HepG2 (cell line): ENCODE data around the gene MBOAT7. TPM values are rescaled to one million over a fixed set of nuclear protein-coding genes. Genes with fewer than 3 reads are reported as not detected.

Source experiments
- BCLAF1 ChIP-seq: fragments of 450-650 bp; IDR thresholded peaks from 2 replicates; pipeline ENCODE4 v1.6.1; 2017; ENCODE audit warnings: mild to moderate bottlenecking
- FOXK1 ChIP-seq: sonication (generic); formaldehyde crosslinking; IDR thresholded peaks from 2 replicates; pipeline ENCODE4 v1.4.0; 2020; ENCODE audit warnings: low read depth, missing genetic modification reagents, borderline replicate concordance
- GPBP1L1 ChIP-seq: sonication (generic); formaldehyde crosslinking; IDR thresholded peaks from 2 replicates; pipeline ENCODE4 v1.5.0; 2020; ENCODE audit warnings: mild to moderate bottlenecking, missing genetic modification reagents
- PITX1 ChIP-seq: sonication (generic); formaldehyde crosslinking; IDR thresholded peaks from 2 replicates; pipeline ENCODE4 v1.5.1; 2020; ENCODE audit warnings: mild to moderate bottlenecking, missing genetic modification reagents
- YY1 ChIP-seq: IDR thresholded peaks from 2 replicates; pipeline ENCODE4 v1.6.1; 2011; ENCODE audit warnings: low read length, low read depth, moderate library complexity, mild to moderate bottlenecking; ENCODE audit not compliant: insufficient read depth, insufficient replicate concordance
- ZBTB3 ChIP-seq: sonication (generic); formaldehyde crosslinking; IDR thresholded peaks from 2 replicates; pipeline ENCODE4 v1.4.0; 2020; ENCODE audit warnings: low read depth, mild to moderate bottlenecking, moderate library complexity, missing genetic modification reagents, borderline replicate concordance
- ZNF12 ChIP-seq: sonication (generic); formaldehyde crosslinking; IDR thresholded peaks from 2 replicates; pipeline ENCODE4 v1.5.0; 2020; ENCODE audit warnings: missing genetic modification reagents
- polyA plus RNA-seq, 8 experiments: library from polyadenylated mRNA; depleted of rRNA in 3 of 8; stranded (reverse) in 7 of 8; unstranded in 1 of 8; fragments of >200 nt; fragmentation: Illumina TruSeq in 4 of 8; extraction: Trizol in 4 of 8; gene quantifications; 2 replicates each; pipeline versions ENCODE4 v1.2.1 to v1.2.3, GENCODE V29; 2011 to 2016; ENCODE audit warnings: low read depth in 4 of 8, missing spikeins in 1 of 8, mixed read lengths in 1 of 8; ENCODE audit not compliant: insufficient read depth in 1 of 8
- total RNA-seq, 5 experiments: library from RNA; depleted of rRNA; stranded (reverse); fragments of >200 nt; fragmentation: Illumina TruSeq; extraction: Trizol; gene quantifications; 2 replicates each; pipeline ENCODE4 v1.2.3, GENCODE V29; 2016; ENCODE audit warnings: low read depth in 1 of 5
- TF ChIP-seq, protein P1 (sequence below): sonication (generic); formaldehyde crosslinking; IDR thresholded peaks from 2 replicates; pipeline ENCODE4 v1.4.0; 2020; ENCODE audit warnings: missing genetic modification reagents, mild to moderate bottlenecking, borderline replicate concordance
- TF ChIP-seq, protein P2 (sequence below): IDR thresholded peaks from 2 replicates; pipeline ENCODE4 v1.6.1; 2012; ENCODE audit warnings: low read length, improper control_type of control experiment
- TF ChIP-seq, protein P3 (sequence below): sonication (generic); formaldehyde crosslinking; conservative IDR thresholded peaks from 2 replicates; pipeline ENCODE4 v1.4.0; 2020; ENCODE audit warnings: missing genetic modification reagents
- TF ChIP-seq, protein P4 (sequence below): sonication (generic); formaldehyde crosslinking; IDR thresholded peaks from 2 replicates; pipeline ENCODE4 v1.8.0; 2022; ENCODE audit warnings: low read depth, missing genetic modification reagents

Gene MBOAT7
- total and polyA plus RNA-seq, 2 of the 13 experiments (the other 11 are each of a cell fraction or from before 2014, with no cell fraction given) = 22.2 to 25.5 TPM

- TF ChIP-seq FOXK1 (peak; percentile 68; the same call in 1 of the 2 replicates), ZNF12 (CRISPR knock-in tag) (no peak), GPBP1L1 (CRISPR knock-in tag) (no peak), ZBTB3 (CRISPR knock-in tag) (no peak), YY1 (peak; percentile 79), BCLAF1 (no peak), PITX1 (peak; percentile 35; the same call in 1 of the 2 replicates)
- TF ChIP-seq, protein P1, sequence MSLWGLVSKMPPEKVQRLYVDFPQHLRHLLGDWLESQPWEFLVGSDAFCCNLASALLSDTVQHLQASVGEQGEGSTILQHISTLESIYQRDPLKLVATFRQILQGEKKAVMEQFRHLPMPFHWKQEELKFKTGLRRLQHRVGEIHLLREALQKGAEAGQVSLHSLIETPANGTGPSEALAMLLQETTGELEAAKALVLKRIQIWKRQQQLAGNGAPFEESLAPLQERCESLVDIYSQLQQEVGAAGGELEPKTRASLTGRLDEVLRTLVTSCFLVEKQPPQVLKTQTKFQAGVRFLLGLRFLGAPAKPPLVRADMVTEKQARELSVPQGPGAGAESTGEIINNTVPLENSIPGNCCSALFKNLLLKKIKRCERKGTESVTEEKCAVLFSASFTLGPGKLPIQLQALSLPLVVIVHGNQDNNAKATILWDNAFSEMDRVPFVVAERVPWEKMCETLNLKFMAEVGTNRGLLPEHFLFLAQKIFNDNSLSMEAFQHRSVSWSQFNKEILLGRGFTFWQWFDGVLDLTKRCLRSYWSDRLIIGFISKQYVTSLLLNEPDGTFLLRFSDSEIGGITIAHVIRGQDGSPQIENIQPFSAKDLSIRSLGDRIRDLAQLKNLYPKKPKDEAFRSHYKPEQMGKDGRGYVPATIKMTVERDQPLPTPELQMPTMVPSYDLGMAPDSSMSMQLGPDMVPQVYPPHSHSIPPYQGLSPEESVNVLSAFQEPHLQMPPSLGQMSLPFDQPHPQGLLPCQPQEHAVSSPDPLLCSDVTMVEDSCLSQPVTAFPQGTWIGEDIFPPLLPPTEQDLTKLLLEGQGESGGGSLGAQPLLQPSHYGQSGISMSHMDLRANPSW = no peak; the same call in 1 of the 2 replicates
- TF ChIP-seq, protein P2, sequence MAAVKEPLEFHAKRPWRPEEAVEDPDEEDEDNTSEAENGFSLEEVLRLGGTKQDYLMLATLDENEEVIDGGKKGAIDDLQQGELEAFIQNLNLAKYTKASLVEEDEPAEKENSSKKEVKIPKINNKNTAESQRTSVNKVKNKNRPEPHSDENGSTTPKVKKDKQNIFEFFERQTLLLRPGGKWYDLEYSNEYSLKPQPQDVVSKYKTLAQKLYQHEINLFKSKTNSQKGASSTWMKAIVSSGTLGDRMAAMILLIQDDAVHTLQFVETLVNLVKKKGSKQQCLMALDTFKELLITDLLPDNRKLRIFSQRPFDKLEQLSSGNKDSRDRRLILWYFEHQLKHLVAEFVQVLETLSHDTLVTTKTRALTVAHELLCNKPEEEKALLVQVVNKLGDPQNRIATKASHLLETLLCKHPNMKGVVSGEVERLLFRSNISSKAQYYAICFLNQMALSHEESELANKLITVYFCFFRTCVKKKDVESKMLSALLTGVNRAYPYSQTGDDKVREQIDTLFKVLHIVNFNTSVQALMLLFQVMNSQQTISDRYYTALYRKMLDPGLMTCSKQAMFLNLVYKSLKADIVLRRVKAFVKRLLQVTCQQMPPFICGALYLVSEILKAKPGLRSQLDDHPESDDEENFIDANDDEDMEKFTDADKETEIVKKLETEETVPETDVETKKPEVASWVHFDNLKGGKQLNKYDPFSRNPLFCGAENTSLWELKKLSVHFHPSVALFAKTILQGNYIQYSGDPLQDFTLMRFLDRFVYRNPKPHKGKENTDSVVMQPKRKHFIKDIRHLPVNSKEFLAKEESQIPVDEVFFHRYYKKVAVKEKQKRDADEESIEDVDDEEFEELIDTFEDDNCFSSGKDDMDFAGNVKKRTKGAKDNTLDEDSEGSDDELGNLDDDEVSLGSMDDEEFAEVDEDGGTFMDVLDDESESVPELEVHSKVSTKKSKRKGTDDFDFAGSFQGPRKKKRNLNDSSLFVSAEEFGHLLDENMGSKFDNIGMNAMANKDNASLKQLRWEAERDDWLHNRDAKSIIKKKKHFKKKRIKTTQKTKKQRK = peak; percentile 79
- TF ChIP-seq, protein P3, sequence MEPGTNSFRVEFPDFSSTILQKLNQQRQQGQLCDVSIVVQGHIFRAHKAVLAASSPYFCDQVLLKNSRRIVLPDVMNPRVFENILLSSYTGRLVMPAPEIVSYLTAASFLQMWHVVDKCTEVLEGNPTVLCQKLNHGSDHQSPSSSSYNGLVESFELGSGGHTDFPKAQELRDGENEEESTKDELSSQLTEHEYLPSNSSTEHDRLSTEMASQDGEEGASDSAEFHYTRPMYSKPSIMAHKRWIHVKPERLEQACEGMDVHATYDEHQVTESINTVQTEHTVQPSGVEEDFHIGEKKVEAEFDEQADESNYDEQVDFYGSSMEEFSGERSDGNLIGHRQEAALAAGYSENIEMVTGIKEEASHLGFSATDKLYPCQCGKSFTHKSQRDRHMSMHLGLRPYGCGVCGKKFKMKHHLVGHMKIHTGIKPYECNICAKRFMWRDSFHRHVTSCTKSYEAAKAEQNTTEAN = no peak
- TF ChIP-seq, protein P4, sequence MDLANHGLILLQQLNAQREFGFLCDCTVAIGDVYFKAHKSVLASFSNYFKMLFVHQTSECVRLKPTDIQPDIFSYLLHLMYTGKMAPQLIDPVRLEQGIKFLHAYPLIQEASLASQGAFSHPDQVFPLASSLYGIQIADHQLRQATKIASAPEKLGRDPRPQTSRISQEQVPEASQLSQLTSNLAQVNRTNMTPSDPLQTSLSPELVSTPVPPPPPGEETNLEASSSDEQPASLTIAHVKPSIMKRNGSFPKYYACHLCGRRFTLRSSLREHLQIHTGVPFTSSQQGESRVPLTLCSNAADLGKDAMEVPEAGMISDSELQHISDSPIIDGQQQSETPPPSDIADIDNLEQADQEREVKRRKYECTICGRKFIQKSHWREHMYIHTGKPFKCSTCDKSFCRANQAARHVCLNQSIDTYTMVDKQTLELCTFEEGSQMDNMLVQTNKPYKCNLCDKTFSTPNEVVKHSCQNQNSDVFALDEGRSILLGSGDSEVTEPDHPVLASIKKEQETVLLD (CRISPR knock-in tag) = no peak
Observed at GRCh38 chr19:54159352-54160181, 29.8 kb downstream of the MBOAT7 start, which contains the start of gene LENG1 (continued).
